IMR-90 (cell line): ENCODE measurements around the gene LRRC8C. TPM values are rescaled to one million over a fixed set of nuclear protein-coding genes. Genes with fewer than 3 reads are reported as not detected.

Experiments used
- ATAC-seq: fragments of 200-7000 bp; cut with Tn5 transposase; 2 replicates; pipeline ENCODE4 v1.9.1; 2020; ENCODE audit warnings: low read depth, mild to moderate bottlenecking, moderate library complexity
- BruUV-seq: library from RNA; stranded (reverse); fragments of 400-500 nt; replicated peaks from 2 replicates; lab custom pipeline; 2021; lab: Mats Ljungman, UMichigan
- CTCF ChIA-PET: fragments of 300-600 bp; formaldehyde crosslinking; extraction: SDS; loops from one replicate; lab custom pipeline; 2021; ENCODE audit warnings: antibody characterized with exemption; lab: Yijun Ruan, JAX
- POLR2A ChIA-PET: fragments of 300-600 bp; sonication (Branson Sonifier 250); formaldehyde crosslinking; loops from one replicate; lab custom pipeline; 2022; ENCODE audit warnings: antibody characterized with exemption; ENCODE audit not compliant: unreplicated experiment; lab: Charles Lee
- DNase-seq: peaks from one replicate; pipeline ENCODE4 v3.0.0; 2013
- H2AFZ ChIP-seq: replicated peaks from 2 replicates; pipeline ENCODE3; 2013; ENCODE audit warnings: low read length, mild to moderate bottlenecking; ENCODE audit not compliant: poor library complexity
- H2AK5ac ChIP-seq: 2 replicates; pipeline ENCODE4 v1.6.1; 2013; ENCODE audit warnings: low read depth, low read length, inconsistent platforms
- H2AK9ac ChIP-seq: replicated peaks from 2 replicates; pipeline ENCODE3; 2013; ENCODE audit warnings: mild to moderate bottlenecking, low read depth, low read length, moderate library complexity; ENCODE audit not compliant: poor library complexity
- H2BK120ac ChIP-seq: 2 replicates; pipeline ENCODE4 v1.6.1; 2013; ENCODE audit warnings: low read depth, low read length, inconsistent platforms
- H2BK15ac ChIP-seq: 3 replicates; pipeline ENCODE4 v1.6.1; 2013; ENCODE audit warnings: low read depth, low read length, inconsistent platforms
- H2BK20ac ChIP-seq: 2 replicates; pipeline ENCODE4 v1.6.1; 2013; ENCODE audit warnings: low read depth, mild to moderate bottlenecking, inconsistent platforms, low read length, moderate library complexity
- H2BK5ac ChIP-seq: 2 replicates; pipeline ENCODE4 v1.6.1; 2013; ENCODE audit warnings: mild to moderate bottlenecking, low read depth, low read length, inconsistent platforms; ENCODE audit not compliant: poor library complexity, severe bottlenecking
- H3K14ac ChIP-seq: replicated peaks from 2 replicates; pipeline ENCODE4 v1.6.1; 2013; ENCODE audit warnings: low read depth, low read length, inconsistent platforms
- H3K18ac ChIP-seq: 2 replicates; pipeline ENCODE4 v1.6.1; 2013; ENCODE audit warnings: low read depth, low read length, control low read depth
- H3K23ac ChIP-seq: 2 replicates; pipeline ENCODE4 v1.6.1; 2013; ENCODE audit warnings: low read depth, low read length, inconsistent platforms
- H3K27ac ChIP-seq: 2 replicates; pipeline ENCODE4 v1.5.1; 2013; ENCODE audit warnings: mild to moderate bottlenecking, control low read depth, low read length; ENCODE audit not compliant: insufficient read depth
- H3K27me3 ChIP-seq: 2 replicates; pipeline ENCODE4 v1.6.1; 2013; ENCODE audit warnings: low read length; ENCODE audit not compliant: control insufficient read depth, insufficient read depth
- H3K36me3 ChIP-seq: 2 replicates; pipeline ENCODE4 v1.6.1; 2013; ENCODE audit warnings: low read length, mixed read lengths; ENCODE audit not compliant: control insufficient read depth, insufficient read depth
- H3K4ac ChIP-seq: 2 replicates; pipeline ENCODE4 v1.6.1; 2013; ENCODE audit warnings: low read depth, low read length, inconsistent platforms
- H3K4me1 ChIP-seq: 2 replicates; pipeline ENCODE4 v1.6.1; 2013; ENCODE audit warnings: low read length, mixed read lengths; ENCODE audit not compliant: control insufficient read depth, insufficient read depth
- H3K4me2 ChIP-seq: 2 replicates; pipeline ENCODE4 v1.6.1; 2013; ENCODE audit warnings: low read depth, mild to moderate bottlenecking, control low read depth, low read length, moderate library complexity
- H3K4me3 ChIP-seq: 2 replicates; pipeline ENCODE4 v1.5.1; 2013; ENCODE audit warnings: low read depth, mild to moderate bottlenecking, control low read depth, low read length, moderate library complexity; ENCODE audit not compliant: insufficient read depth
- H3K56ac ChIP-seq: 2 replicates; pipeline ENCODE4 v1.6.1; 2013; ENCODE audit warnings: low read length, inconsistent platforms; ENCODE audit not compliant: insufficient read depth; ENCODE audit errors: extremely low read depth
- H3K79me1 ChIP-seq, 2 experiments: 2 replicates each; pipeline ENCODE4 v1.6.1; 2013; ENCODE audit warnings: low read length in 2 of 2, inconsistent platforms in 1 of 2, low read depth in 1 of 2
- H3K9ac ChIP-seq: 2 replicates; pipeline ENCODE4 v1.6.1; 2013; ENCODE audit warnings: low read depth, low read length, control low read depth
- H3K9me1 ChIP-seq: 2 replicates; pipeline ENCODE4 v1.6.1; 2013; ENCODE audit warnings: low read length, inconsistent platforms; ENCODE audit not compliant: insufficient read depth
- H3K9me3 ChIP-seq: 2 replicates; pipeline ENCODE4 v1.6.1; 2013; ENCODE audit warnings: low read length; ENCODE audit not compliant: control insufficient read depth, insufficient read depth
- H4K20me1 ChIP-seq: 2 replicates; pipeline ENCODE4 v1.6.1; 2013; ENCODE audit warnings: low read length, inconsistent platforms; ENCODE audit not compliant: insufficient read depth
- H4K5ac ChIP-seq: 2 replicates; pipeline ENCODE4 v1.6.1; 2013; ENCODE audit warnings: mild to moderate bottlenecking, low read depth, low read length, control low read depth
- H4K8ac ChIP-seq, 2 experiments: 2 replicates each; pipeline ENCODE4 v1.6.1; 2013; ENCODE audit warnings: low read depth in 2 of 2, low read length in 2 of 2, control low read depth in 1 of 2, inconsistent platforms in 1 of 2
- H4K91ac ChIP-seq: 2 replicates; pipeline ENCODE4 v1.6.1; 2013; ENCODE audit warnings: low read depth, low read length, inconsistent platforms; ENCODE audit not compliant: insufficient read depth
- BHLHE40 ChIP-seq: fragments of 150-350 bp; IDR thresholded peaks from 2 replicates; pipeline ENCODE4 v1.6.1; 2016; ENCODE audit warnings: mild to moderate bottlenecking, low read depth, low read length
- CHD1 ChIP-seq: IDR thresholded peaks from 2 replicates; pipeline ENCODE4 v1.6.1; 2012; ENCODE audit warnings: low read depth, low read length, improper control_type of control experiment
- MXI1 ChIP-seq: IDR thresholded peaks from 2 replicates; pipeline ENCODE4 v1.6.1; 2012; ENCODE audit warnings: low read depth, mild to moderate bottlenecking, low read length, moderate library complexity, borderline replicate concordance
- NFE2L2 ChIP-seq: fragments of 150-350 bp; IDR thresholded peaks from 2 replicates; pipeline ENCODE4 v1.6.1; 2016; ENCODE audit warnings: low read depth, mild to moderate bottlenecking, low read length
- RAD21 ChIP-seq: IDR thresholded peaks from 2 replicates; pipeline ENCODE4 v1.6.1; 2012; ENCODE audit warnings: low read length, improper control_type of control experiment
- SMC3 ChIP-seq: fragments of 150-350 bp; IDR thresholded peaks from 2 replicates; pipeline ENCODE4 v1.6.1; 2016; ENCODE audit warnings: low read depth, mild to moderate bottlenecking, antibody characterized with exemption, low read length, moderate library complexity
- WGBS, 2 experiments: methylation state at CpG; one replicate each; pipeline versions ENCODE4 v1.1.5 to v1.1.7; 2013; ENCODE audit warnings: missing lambda C conversion rate in 2 of 2; ENCODE audit not compliant: insufficient read length in 1 of 2; ENCODE audit errors: extremely low coverage in 2 of 2; 5-methylcytosine and 5-hydroxymethylcytosine counted together
- dilution Hi-C: fragments of 300-500 bp; cut with HindIII; formaldehyde crosslinking; loops from one replicate; pipeline ENCODE4 v1.14.3; 2018; ENCODE audit warnings: low sequenced_read_pairs; ENCODE audit not compliant: unreplicated experiment
- in situ Hi-C: fragments of 300-500 bp; cut with MboI; formaldehyde crosslinking; loops from 3 replicates; pipeline ENCODE4 v1.14.3; 2019; ENCODE audit warnings: low sequenced_read_pairs, inconsistent platforms, mixed read lengths
- intact Hi-C: fragments of 100-400 bp; cut with micrococcal nuclease; formaldehyde crosslinking; loops from 2 replicates; pipeline ENCODE4 v1.10.0; 2022
- polyA plus RNA-seq, 3 experiments: library from polyadenylated mRNA; depleted of rRNA; stranded (reverse); fragments of >200 nt; gene quantifications; 2 replicates each; pipeline ENCODE4 v1.2.3, GENCODE V29; 2012; ENCODE audit warnings: low replicate concordance in 1 of 3
- total RNA-seq: library from RNA; depleted of rRNA; stranded (reverse); fragments of >200 nt; gene quantifications from 2 replicates; pipeline ENCODE4 v1.2.3, GENCODE V29; 2012
- TF ChIP-seq, protein P1 (sequence below): fragments of 150-350 bp; IDR thresholded peaks from 2 replicates; pipeline ENCODE4 v1.6.1; 2016; ENCODE audit warnings: low read depth, mild to moderate bottlenecking, low read length, moderate library complexity, borderline replicate concordance
- TF ChIP-seq, protein P2 (sequence below): conservative IDR thresholded peaks from 2 replicates; pipeline ENCODE4 v1.5.1; 2012; ENCODE audit warnings: mild to moderate bottlenecking, low read depth, low read length, improper control_type of control experiment
- TF ChIP-seq, protein P3 (sequence below): fragments of 150-350 bp; IDR thresholded peaks from 2 replicates; pipeline ENCODE4 v1.6.1; 2017; ENCODE audit warnings: mild to moderate bottlenecking, antibody characterized with exemption, low read length, low read depth

The LRRC8C gene
- total and polyA plus RNA-seq, 2 of the 4 experiments (the other 2 are of a cell fraction) = 6.5 to 12.9 TPM

DNA sequence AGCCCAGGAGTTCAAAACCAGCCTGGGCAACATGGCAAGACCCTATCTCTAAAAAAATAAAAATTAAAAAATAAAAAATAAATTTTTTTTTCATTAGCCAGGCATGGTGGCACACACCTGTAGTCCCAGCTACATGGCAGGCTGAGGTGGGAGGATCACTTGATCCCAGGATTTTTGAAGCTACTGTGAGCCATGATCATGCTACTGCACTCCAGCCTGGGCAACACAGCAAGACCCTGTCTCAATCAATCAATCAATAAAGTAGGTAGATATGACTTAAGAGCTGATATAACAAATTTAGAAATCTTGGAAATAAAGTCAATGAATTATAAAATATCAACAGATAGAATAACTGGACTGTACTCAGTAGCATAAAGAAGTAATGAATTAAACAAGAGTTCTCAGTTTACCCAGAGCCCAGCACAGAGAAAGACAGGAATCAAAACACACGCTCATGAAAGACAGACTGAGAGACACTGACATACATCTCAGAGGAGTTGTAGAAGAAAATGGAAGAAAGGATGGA, 69.7 kb downstream of the LRRC8C start:
- H2BK120ac ChIP-seq = no peak overlapping the region
- H3K23ac ChIP-seq = no peak overlapping the region
- BruUV-seq = no TSS peak
- H4K20me1 ChIP-seq = no peaks in the 10 kb centered on the region
- no peak overlapping the region for H3K9ac ChIP-seq
- no peaks in the 10 kb centered on the region for H3K9me3 ChIP-seq
- no peak overlapping the region for H4K5ac ChIP-seq
- no peaks in the 10 kb centered on the region for H3K36me3 ChIP-seq
- H3K9me1 ChIP-seq = no peaks in the 10 kb centered on the region
- no peak overlapping the region for H2BK20ac ChIP-seq
- no peak overlapping the region for H3K27ac ChIP-seq
- WGBS, 2 experiments = no CpG with 5 or more reads among the region's 1 CpG
- H2AK9ac ChIP-seq = no peak overlapping the region
- H2AFZ ChIP-seq = no peak overlapping the region
- in situ Hi-C loops (no loop called here), dilution Hi-C loops (no loop called here), intact Hi-C loops (no loop called here)
- no peak overlapping the region for H2AK5ac ChIP-seq
- POLR2A ChIA-PET = no interaction called here
- ATAC-seq = no peak
- no peak overlapping the region for H3K18ac ChIP-seq
- H3K56ac ChIP-seq = no peak overlapping the region
- no peak overlapping the region for H3K4me2 ChIP-seq
- no peaks in the 10 kb centered on the region for H3K27me3 ChIP-seq
- H3K79me1 ChIP-seq = peaks cover 21 to 30% of the 10 kb centered on the region in 2 experiments
- no peaks in the 10 kb centered on the region for H3K4me1 ChIP-seq
- no peak overlapping the region for H4K8ac ChIP-seq
- H2BK15ac ChIP-seq = no peak overlapping the region
- TF ChIP-seq, protein P1, sequence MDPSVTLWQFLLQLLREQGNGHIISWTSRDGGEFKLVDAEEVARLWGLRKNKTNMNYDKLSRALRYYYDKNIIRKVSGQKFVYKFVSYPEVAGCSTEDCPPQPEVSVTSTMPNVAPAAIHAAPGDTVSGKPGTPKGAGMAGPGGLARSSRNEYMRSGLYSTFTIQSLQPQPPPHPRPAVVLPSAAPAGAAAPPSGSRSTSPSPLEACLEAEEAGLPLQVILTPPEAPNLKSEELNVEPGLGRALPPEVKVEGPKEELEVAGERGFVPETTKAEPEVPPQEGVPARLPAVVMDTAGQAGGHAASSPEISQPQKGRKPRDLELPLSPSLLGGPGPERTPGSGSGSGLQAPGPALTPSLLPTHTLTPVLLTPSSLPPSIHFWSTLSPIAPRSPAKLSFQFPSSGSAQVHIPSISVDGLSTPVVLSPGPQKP = no peak
- TF ChIP-seq SMC3 (no peak), MXI1 (no peak), BHLHE40 (no peak), NFE2L2 (no peak), RAD21 (no peak), CHD1 (no peak)
- TF ChIP-seq, protein P2, sequence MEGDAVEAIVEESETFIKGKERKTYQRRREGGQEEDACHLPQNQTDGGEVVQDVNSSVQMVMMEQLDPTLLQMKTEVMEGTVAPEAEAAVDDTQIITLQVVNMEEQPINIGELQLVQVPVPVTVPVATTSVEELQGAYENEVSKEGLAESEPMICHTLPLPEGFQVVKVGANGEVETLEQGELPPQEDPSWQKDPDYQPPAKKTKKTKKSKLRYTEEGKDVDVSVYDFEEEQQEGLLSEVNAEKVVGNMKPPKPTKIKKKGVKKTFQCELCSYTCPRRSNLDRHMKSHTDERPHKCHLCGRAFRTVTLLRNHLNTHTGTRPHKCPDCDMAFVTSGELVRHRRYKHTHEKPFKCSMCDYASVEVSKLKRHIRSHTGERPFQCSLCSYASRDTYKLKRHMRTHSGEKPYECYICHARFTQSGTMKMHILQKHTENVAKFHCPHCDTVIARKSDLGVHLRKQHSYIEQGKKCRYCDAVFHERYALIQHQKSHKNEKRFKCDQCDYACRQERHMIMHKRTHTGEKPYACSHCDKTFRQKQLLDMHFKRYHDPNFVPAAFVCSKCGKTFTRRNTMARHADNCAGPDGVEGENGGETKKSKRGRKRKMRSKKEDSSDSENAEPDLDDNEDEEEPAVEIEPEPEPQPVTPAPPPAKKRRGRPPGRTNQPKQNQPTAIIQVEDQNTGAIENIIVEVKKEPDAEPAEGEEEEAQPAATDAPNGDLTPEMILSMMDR = no peak
- TF ChIP-seq, protein P3, sequence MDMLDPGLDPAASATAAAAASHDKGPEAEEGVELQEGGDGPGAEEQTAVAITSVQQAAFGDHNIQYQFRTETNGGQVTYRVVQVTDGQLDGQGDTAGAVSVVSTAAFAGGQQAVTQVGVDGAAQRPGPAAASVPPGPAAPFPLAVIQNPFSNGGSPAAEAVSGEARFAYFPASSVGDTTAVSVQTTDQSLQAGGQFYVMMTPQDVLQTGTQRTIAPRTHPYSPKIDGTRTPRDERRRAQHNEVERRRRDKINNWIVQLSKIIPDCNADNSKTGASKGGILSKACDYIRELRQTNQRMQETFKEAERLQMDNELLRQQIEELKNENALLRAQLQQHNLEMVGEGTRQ = no peak
- no peak overlapping the region for H3K4ac ChIP-seq
- no peak overlapping the region for H3K14ac ChIP-seq
- H4K91ac ChIP-seq = no peak overlapping the region
- no peak for DNase-seq
- no peak overlapping the region for H2BK5ac ChIP-seq
- CTCF ChIA-PET = interaction anchor here (0.6 kb wide), 1 partner anchor 31 kb away, joined by 3 read pairs; no protein-coding TSS in a partner anchor
- no peak overlapping the region for H3K4me3 ChIP-seq
